GM23338 (cell line): ENCODE measurements around the gene PTPRH. TPM values are rescaled to one million over a fixed set of nuclear protein-coding genes. Genes with fewer than 3 reads are reported as not detected.

ENCODE experiments used
- ATAC-seq: fragments of 200-7000 bp; cut with Tn5 transposase; 3 replicates; pipeline ENCODE4 v1.9.1; 2020
- DNase-seq: peaks from one replicate; pipeline ENCODE4 v3.0.0-alpha.2; 2015; ENCODE audit warnings: low spot score
- H2AFZ ChIP-seq: fragments of 200-600 bp; sonication (generic); 2 replicates; pipeline ENCODE4 v1.8.0; 2016; ENCODE audit warnings: antibody characterized with exemption, mild to moderate bottlenecking, moderate library complexity
- H3F3A ChIP-seq: fragments of 200-600 bp; sonication (generic); replicated peaks from 2 replicates; pipeline ENCODE4 v1.8.0; 2017; ENCODE audit warnings: antibody characterized with exemption, mixed run types, low read depth
- H3K27ac ChIP-seq: fragments of 200-600 bp; sonication (generic); 2 replicates; pipeline ENCODE4 v1.6.1; 2016; ENCODE audit warnings: low read depth
- H3K27me3 ChIP-seq: fragments of 200-600 bp; sonication (generic); 2 replicates; pipeline ENCODE4 v1.8.0; 2016; ENCODE audit warnings: mild to moderate bottlenecking, mixed run types, moderate library complexity; ENCODE audit not compliant: insufficient read depth
- H3K36me3 ChIP-seq: fragments of 200-600 bp; sonication (generic); 2 replicates; pipeline ENCODE4 v1.8.0; 2016; ENCODE audit warnings: mild to moderate bottlenecking; ENCODE audit not compliant: insufficient read depth
- H3K4me1 ChIP-seq: fragments of 200-600 bp; sonication (generic); 2 replicates; pipeline ENCODE4 v1.8.0; 2016; ENCODE audit warnings: mild to moderate bottlenecking, moderate library complexity; ENCODE audit not compliant: insufficient read depth
- H3K4me2 ChIP-seq: fragments of 200-600 bp; sonication (generic); 2 replicates; pipeline ENCODE4 v1.7.1; 2017; ENCODE audit warnings: mixed run types
- H3K4me3 ChIP-seq: fragments of 200-600 bp; sonication (generic); 2 replicates; pipeline ENCODE4 v1.6.1; 2016; ENCODE audit warnings: mixed run types
- H3K79me2 ChIP-seq: fragments of 200-600 bp; sonication (generic); replicated peaks from 2 replicates; pipeline ENCODE4 v1.8.0; 2017; ENCODE audit warnings: mild to moderate bottlenecking; ENCODE audit not compliant: insufficient read depth
- H3K9me2 ChIP-seq: fragments of 200-600 bp; sonication (generic); 2 replicates; pipeline ENCODE4 v1.8.0; 2017; ENCODE audit not compliant: insufficient read depth
- H4K20me1 ChIP-seq: fragments of 200-600 bp; sonication (generic); replicated peaks from 2 replicates; pipeline ENCODE4 v1.8.0; 2017; ENCODE audit warnings: mild to moderate bottlenecking; ENCODE audit not compliant: insufficient read depth
- H3K27ac Mint-ChIP-seq: 2 replicates; pipeline ENCODE4 v1.8.0; 2020; ENCODE audit warnings: inconsistent platforms, mild to moderate bottlenecking, moderate library complexity, mixed read lengths
- H3K27me3 Mint-ChIP-seq: 3 replicates; pipeline ENCODE4 v1.8.0; 2022; ENCODE audit warnings: low read depth, mild to moderate bottlenecking, moderate library complexity, mixed read lengths, inconsistent platforms; ENCODE audit not compliant: insufficient read depth, poor library complexity
- H3K36me3 Mint-ChIP-seq: 3 replicates; pipeline ENCODE4 v1.8.0; 2021; ENCODE audit warnings: low read depth, mild to moderate bottlenecking, inconsistent platforms, moderate library complexity, mixed read lengths
- H3K4me1 Mint-ChIP-seq: 3 replicates; pipeline ENCODE4 v1.8.0; 2020; ENCODE audit warnings: mild to moderate bottlenecking, inconsistent platforms, mixed read lengths
- H3K4me3 Mint-ChIP-seq: 3 replicates; pipeline ENCODE4 v1.8.0; 2021; ENCODE audit warnings: moderate library complexity, mild to moderate bottlenecking, inconsistent platforms, mixed read lengths
- H3K9me3 Mint-ChIP-seq: 3 replicates; pipeline ENCODE4 v1.8.0; 2020; ENCODE audit warnings: moderate library complexity, mild to moderate bottlenecking, inconsistent platforms, mixed read lengths
- CREB1 ChIP-seq: fragments of 250-450 bp; sonication (Bioruptor Pico); IDR thresholded peaks from 2 replicates; pipeline ENCODE4 v1.5.0; 2020; ENCODE audit warnings: low read depth, mild to moderate bottlenecking, moderate library complexity
- EZH2 ChIP-seq: fragments of 200-600 bp; sonication (generic); IDR thresholded peaks from one replicate; pipeline ENCODE4 v1.8.0; 2017; ENCODE audit warnings: antibody characterized with exemption, mild to moderate bottlenecking, low read depth; ENCODE audit not compliant: unreplicated experiment
- STAT1 ChIP-seq: IDR thresholded peaks from one replicate; pipeline ENCODE4 v1.6.1; 2016; ENCODE audit warnings: antibody characterized with exemption; ENCODE audit not compliant: unreplicated experiment
- ZNF114 ChIP-seq: fragments of 250-450 bp; sonication (Bioruptor Pico); IDR thresholded peaks from 2 replicates; pipeline ENCODE4 v1.5.0; 2020; ENCODE audit warnings: mild to moderate bottlenecking, moderate library complexity
- ZNF331 ChIP-seq: fragments of 250-450 bp; sonication (Bioruptor Pico); IDR thresholded peaks from 2 replicates; pipeline ENCODE4 v1.5.0; 2020; ENCODE audit warnings: low read depth, mild to moderate bottlenecking, moderate library complexity
- polyA plus RNA-seq: library from polyadenylated mRNA; unstranded; fragments of >200 nt; fragmentation: Nextera tagmentation; extraction: Ambion mirVana; gene quantifications from 2 replicates; pipeline ENCODE4 v1.2.1, GENCODE V29; 2016
- total RNA-seq: library from RNA; depleted of rRNA; stranded (reverse); fragments of >200 nt; shearing (Covaris generic); gene quantifications from 2 replicates; pipeline ENCODE4 v1.2.3, GENCODE V29; 2014
- TF ChIP-seq, protein P1 (sequence below): IDR thresholded peaks from one replicate; pipeline ENCODE4 v1.6.1; 2018; ENCODE audit warnings: antibody characterized with exemption; ENCODE audit not compliant: unreplicated experiment
- TF ChIP-seq, protein P2 (sequence below), 2 experiments: fragments of 200-600 bp in 1 of 2; sonication (generic) in 1 of 2; conservative IDR thresholded peaks; 2 replicates each; pipeline versions ENCODE4 v1.5.1 to v1.6.1; 2016 to 2017; ENCODE audit warnings: antibody characterized with exemption in 2 of 2, low read depth in 2 of 2, mild to moderate bottlenecking in 2 of 2, moderate library complexity in 1 of 2

Gene PTPRH
- total and polyA plus RNA-seq, 2 experiments from 2014 or later, result 0.16 to 2.1 TPM

DNA sequence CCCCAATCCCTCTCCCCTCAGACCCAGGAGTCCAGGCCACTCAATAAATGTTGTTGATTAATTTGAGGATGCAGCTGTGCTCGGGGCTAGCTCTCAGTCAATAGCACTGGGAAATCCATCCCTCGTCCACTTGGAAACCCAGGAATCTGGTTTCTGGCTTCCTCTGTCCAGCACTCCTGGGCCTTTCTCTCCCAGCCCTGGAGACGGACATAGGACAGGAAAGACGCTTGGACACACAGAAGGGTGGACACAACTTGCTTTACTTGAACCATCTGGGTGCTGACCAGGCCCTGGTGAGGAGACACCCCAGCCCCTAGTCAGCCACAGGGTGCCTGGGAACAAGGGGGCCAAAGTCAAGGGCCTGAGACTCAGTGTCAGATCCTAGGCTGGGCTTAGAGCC lies 50.9 kb downstream of the PTPRH start (continued):
- TF ChIP-seq, protein P1, sequence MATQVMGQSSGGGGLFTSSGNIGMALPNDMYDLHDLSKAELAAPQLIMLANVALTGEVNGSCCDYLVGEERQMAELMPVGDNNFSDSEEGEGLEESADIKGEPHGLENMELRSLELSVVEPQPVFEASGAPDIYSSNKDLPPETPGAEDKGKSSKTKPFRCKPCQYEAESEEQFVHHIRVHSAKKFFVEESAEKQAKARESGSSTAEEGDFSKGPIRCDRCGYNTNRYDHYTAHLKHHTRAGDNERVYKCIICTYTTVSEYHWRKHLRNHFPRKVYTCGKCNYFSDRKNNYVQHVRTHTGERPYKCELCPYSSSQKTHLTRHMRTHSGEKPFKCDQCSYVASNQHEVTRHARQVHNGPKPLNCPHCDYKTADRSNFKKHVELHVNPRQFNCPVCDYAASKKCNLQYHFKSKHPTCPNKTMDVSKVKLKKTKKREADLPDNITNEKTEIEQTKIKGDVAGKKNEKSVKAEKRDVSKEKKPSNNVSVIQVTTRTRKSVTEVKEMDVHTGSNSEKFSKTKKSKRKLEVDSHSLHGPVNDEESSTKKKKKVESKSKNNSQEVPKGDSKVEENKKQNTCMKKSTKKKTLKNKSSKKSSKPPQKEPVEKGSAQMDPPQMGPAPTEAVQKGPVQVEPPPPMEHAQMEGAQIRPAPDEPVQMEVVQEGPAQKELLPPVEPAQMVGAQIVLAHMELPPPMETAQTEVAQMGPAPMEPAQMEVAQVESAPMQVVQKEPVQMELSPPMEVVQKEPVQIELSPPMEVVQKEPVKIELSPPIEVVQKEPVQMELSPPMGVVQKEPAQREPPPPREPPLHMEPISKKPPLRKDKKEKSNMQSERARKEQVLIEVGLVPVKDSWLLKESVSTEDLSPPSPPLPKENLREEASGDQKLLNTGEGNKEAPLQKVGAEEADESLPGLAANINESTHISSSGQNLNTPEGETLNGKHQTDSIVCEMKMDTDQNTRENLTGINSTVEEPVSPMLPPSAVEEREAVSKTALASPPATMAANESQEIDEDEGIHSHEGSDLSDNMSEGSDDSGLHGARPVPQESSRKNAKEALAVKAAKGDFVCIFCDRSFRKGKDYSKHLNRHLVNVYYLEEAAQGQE, result no peak
- TF ChIP-seq ZNF114, result no peak
- TF ChIP-seq CREB1 (CRISPR knock-in tag), result no peak
- TF ChIP-seq ZNF331 (CRISPR knock-in tag), result no peak
- TF ChIP-seq, protein P2, sequence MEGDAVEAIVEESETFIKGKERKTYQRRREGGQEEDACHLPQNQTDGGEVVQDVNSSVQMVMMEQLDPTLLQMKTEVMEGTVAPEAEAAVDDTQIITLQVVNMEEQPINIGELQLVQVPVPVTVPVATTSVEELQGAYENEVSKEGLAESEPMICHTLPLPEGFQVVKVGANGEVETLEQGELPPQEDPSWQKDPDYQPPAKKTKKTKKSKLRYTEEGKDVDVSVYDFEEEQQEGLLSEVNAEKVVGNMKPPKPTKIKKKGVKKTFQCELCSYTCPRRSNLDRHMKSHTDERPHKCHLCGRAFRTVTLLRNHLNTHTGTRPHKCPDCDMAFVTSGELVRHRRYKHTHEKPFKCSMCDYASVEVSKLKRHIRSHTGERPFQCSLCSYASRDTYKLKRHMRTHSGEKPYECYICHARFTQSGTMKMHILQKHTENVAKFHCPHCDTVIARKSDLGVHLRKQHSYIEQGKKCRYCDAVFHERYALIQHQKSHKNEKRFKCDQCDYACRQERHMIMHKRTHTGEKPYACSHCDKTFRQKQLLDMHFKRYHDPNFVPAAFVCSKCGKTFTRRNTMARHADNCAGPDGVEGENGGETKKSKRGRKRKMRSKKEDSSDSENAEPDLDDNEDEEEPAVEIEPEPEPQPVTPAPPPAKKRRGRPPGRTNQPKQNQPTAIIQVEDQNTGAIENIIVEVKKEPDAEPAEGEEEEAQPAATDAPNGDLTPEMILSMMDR (conservative IDR thresholded peaks at IDR 0.05; ENCODE audit: low read depth in 2 of 2), result no peak
- TF ChIP-seq STAT1, result no peak

DNA sequence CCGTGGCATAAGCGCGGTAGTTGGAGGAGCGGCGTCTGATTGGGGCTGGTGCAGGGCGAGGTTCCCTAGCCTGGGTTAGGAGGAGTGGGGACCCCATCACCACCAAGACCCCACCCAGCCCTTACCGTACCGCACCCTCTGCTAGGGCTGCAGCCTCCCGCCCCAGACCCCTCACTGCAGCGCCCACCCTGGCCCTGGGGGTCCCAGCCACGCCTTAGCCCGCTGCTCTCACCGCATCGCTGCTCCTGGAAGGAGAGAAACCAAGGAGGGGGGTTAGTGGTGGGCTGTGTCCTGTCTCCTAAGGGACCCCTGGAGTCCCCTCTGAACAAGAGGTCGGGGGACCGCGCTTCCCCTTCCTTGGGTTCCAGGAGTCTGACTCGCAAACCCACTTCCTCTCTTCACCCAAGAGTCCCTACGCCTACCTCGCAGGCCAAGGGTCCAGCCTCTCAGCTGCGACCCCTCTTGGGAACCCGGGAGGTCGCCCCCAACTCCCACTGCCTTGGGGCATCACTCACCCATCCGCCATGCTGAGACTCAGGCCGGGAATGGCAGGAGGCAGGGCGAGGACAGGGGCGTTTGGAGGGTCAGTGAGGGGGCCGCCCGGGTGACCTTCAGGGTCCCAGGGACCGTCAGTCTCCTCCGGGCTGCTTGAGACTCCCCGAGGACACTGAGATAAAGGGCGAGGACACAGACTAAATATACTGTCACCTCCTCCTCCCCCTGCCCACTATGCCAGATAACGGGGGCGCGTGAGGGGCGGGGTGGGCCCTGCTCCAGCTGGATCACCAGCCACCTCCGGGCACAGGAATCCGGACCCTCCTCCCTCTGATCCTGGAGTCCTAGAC lies 52.0 kb downstream of the PTPRH start, which contains the start of gene TNNI3:
Gene TNNI3, minus strand, starts transcription at position 669 of the 845 bp plus-strand sequence. Its CDS starts 143 bp downstream, at position 526.
- Histone ChIP-seq H3K27me3 (peaks cover 23% of the 10 kb centered on the region), H3F3A (0 out of 2 replicates have a peak, but pooled peaks cover 3% of the 10 kb centered on the region), H3K79me2 (no peaks in the 10 kb centered on the region), H3K36me3 (no peaks in the 10 kb centered on the region; the same call in 1 of the 2 replicates), H2AFZ (peak within 1 kb of the TSS; percentile 34; the same call in 1 of the 2 replicates), H3K27ac (no peak within 1 kb of the TSS), H3K4me3 (peak within 1 kb of the TSS; percentile 83), H3K4me1 (peaks cover 26% of the 10 kb centered on the region), H4K20me1 (no peaks in the 10 kb centered on the region), H3K4me2 (peak within 1 kb of the TSS; percentile 87), H3K9me2 (no peaks in the 10 kb centered on the region)
- H3K36me3 Mint-ChIP-seq, result peaks cover 20% of the 10 kb centered on the region
- peaks cover 2% of the 10 kb centered on the region for H3K9me3 Mint-ChIP-seq
- peaks cover 21% of the 10 kb centered on the region for H3K4me1 Mint-ChIP-seq
- H3K27me3 Mint-ChIP-seq, result peaks cover 36% of the 10 kb centered on the region
- H3K27ac Mint-ChIP-seq, result peak within 1 kb of the TSS; percentile 94
- DNase-seq, result no peak
- peak within 1 kb of the TSS; percentile 92 for H3K4me3 Mint-ChIP-seq
- no peak for TF ChIP-seq EZH2
- no peak for ATAC-seq
